PFSK-1 (cell line): ENCODE data around the gene MYB.

Source experiments
- FOXP2 ChIP-seq: optimal IDR thresholded peaks from 2 replicates; pipeline ENCODE3; 2011; ENCODE audit warnings: borderline replicate concordance, control low read depth, inconsistent platforms; ENCODE audit not compliant: insufficient read depth; ENCODE audit errors: extremely low read length, extremely low read depth
- POLR2AphosphoS5 ChIP-seq: IDR thresholded peaks from 2 replicates; pipeline ENCODE4 v1.6.1; 2012; ENCODE audit warnings: low read depth, mild to moderate bottlenecking, control low read depth, low read length, moderate library complexity
- SIN3A ChIP-seq: IDR thresholded peaks from 2 replicates; pipeline ENCODE4 v1.6.1; 2012; ENCODE audit warnings: mild to moderate bottlenecking, low read length, moderate library complexity, borderline replicate concordance; ENCODE audit not compliant: insufficient read depth
- TAF1 ChIP-seq: IDR thresholded peaks from 2 replicates; pipeline ENCODE4 v1.6.1; 2012; ENCODE audit warnings: low read length, control low read depth, borderline replicate concordance; ENCODE audit not compliant: insufficient read depth
- TF ChIP-seq, protein P1 (sequence below), 2 experiments: IDR thresholded peaks; 2 replicates each; pipeline versions ENCODE4 v1.6.1 to v1.8.0; 2011 to 2012; ENCODE audit warnings: low read depth in 2 of 2, low read length in 2 of 2, control low read depth in 1 of 2, inconsistent platforms in 1 of 2, mild to moderate bottlenecking in 1 of 2, moderate library complexity in 1 of 2; ENCODE audit not compliant: insufficient read depth in 1 of 2

Gene MYB

DNA sequence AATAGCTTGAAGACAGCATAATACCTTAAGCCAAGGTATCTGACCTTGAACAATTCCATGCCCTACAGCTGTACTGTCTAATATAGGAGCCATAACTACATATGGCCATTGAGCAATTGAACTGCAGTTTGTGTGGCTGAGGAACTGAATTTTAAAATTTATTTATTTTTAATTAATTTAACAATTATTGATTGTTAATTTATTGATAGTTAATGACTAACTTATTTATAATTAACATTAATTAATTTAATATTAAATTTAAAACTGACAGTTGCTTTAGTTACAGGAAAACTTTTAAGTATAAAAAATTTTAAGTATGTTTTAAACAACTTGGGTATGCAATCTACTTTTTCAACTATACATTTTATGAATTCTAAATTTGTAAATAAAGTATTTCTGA, 12.3 kb upstream of the MYB start:
- TF ChIP-seq, protein P1, sequence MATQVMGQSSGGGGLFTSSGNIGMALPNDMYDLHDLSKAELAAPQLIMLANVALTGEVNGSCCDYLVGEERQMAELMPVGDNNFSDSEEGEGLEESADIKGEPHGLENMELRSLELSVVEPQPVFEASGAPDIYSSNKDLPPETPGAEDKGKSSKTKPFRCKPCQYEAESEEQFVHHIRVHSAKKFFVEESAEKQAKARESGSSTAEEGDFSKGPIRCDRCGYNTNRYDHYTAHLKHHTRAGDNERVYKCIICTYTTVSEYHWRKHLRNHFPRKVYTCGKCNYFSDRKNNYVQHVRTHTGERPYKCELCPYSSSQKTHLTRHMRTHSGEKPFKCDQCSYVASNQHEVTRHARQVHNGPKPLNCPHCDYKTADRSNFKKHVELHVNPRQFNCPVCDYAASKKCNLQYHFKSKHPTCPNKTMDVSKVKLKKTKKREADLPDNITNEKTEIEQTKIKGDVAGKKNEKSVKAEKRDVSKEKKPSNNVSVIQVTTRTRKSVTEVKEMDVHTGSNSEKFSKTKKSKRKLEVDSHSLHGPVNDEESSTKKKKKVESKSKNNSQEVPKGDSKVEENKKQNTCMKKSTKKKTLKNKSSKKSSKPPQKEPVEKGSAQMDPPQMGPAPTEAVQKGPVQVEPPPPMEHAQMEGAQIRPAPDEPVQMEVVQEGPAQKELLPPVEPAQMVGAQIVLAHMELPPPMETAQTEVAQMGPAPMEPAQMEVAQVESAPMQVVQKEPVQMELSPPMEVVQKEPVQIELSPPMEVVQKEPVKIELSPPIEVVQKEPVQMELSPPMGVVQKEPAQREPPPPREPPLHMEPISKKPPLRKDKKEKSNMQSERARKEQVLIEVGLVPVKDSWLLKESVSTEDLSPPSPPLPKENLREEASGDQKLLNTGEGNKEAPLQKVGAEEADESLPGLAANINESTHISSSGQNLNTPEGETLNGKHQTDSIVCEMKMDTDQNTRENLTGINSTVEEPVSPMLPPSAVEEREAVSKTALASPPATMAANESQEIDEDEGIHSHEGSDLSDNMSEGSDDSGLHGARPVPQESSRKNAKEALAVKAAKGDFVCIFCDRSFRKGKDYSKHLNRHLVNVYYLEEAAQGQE (IDR thresholded peaks at IDR 0.05; ENCODE audit: insufficient read depth in 1 of 2, low read depth in 2 of 2, low read length in 2 of 2): no peak
- TF ChIP-seq SIN3A (no peak), TAF1 (no peak), POLR2AphosphoS5 (no peak), FOXP2 (no peak)

DNA sequence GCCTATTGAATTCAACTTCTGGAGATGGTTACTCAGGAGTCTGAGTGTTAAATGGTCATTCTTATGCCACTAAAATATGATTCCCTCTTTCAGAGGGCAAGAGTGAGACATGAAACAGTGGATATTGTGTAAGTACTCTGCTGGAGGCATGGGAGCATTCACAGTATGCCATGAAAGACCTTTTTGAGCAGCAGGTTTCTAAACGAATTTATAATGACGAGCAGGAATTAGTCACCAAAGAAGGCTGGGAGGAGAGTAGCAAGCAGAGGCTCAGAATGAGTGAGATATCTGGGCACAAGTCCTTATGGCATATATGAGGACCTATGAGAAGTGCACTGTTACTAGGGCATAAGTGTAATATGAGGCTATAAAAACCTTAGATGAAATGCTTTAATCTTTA, 10.9 kb upstream of the MYB start:
- TF ChIP-seq FOXP2 (no peak), TAF1 (no peak), SIN3A (no peak), POLR2AphosphoS5 (no peak)
- TF ChIP-seq, protein P1 (IDR thresholded peaks at IDR 0.05; ENCODE audit: insufficient read depth in 1 of 2, low read depth in 2 of 2, low read length in 2 of 2): no peak

- TF ChIP-seq POLR2AphosphoS5: no peak
These were observed 10.3 kb upstream of the MYB start for GRCh38 chr6:135170849-135171248.

DNA sequence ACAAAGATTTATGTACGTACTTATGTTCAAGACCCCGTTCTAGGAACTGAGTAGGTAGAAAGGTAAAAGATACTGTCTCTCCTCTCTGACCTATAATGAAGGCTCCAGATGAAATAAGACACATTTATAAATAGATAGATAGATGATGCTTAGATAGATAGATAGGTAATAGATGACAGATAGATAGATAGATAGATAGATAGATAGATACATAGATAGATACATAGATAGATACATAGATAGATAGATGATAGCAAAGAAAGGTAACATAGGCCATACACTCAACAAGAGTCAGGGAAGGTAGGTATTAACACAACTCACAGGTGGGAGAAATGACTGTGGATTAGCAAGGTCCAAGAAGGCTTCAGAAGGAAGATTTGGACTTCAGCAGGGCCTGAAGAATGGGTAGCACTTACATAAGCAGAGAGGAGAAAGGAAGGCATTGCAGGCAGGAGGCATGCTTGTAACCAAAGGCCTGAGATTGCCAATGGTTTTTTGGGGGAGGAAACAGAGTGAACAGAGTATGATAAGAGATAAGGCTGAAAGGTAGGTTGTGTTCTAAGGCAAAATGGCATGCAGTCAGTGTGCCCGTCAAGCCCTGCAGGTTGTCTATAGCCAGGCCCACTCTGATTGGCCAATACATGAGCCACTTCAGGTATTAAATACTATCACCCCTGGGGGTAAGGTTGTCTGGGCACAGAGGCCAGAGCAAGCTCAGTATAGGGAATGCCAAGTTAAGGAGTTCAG, 7.7 kb upstream of the MYB start:
- no peak for TF ChIP-seq POLR2AphosphoS5
- TF ChIP-seq SIN3A: no peak
- TF ChIP-seq FOXP2: no peak
- TF ChIP-seq, protein P1 (IDR thresholded peaks at IDR 0.05; ENCODE audit: insufficient read depth in 1 of 2, low read depth in 2 of 2, low read length in 2 of 2): no peak

DNA sequence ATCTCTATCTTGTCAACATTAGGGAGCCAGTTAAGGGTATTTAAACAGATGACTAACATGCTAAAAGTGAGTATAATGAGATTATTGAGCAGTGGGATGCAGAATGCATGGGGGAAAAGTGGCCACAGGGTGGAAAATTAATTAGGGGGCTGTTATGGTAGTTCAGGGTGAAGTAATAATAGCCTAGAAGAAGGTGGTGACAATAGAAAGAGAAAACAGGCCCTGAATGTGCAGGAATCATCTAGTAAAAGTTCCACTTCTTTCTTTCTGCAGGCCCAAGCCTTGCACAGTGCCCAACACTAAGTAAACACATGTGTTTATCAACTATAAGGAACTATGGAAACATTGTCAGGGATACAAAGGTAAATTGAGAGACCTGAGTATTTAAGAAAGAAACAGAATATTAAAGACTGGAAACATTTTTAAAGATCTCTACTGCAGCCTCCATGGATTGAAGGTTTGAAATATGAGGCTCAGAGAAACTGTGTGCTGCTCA, 7.1 kb upstream of the MYB start:
- TF ChIP-seq TAF1 (no peak), POLR2AphosphoS5 (no peak), SIN3A (no peak), FOXP2 (no peak)
- TF ChIP-seq, protein P1 (IDR thresholded peaks at IDR 0.05; ENCODE audit: insufficient read depth in 1 of 2, low read depth in 2 of 2, low read length in 2 of 2): no peak
